ENCODE results near the gene RUNX1. TPM values are rescaled to one million over a fixed set of nuclear protein-coding genes. Genes with fewer than 3 reads are reported as not detected.

The RUNX1 gene
- total and polyA plus RNA-seq, 10 of the 15 experiments (the other 5 are each of a cell fraction or from before 2014, with no cell fraction given) = 0.90 to 15.2 (median 4.1) TPM

- SMC1A ChIA-PET (ENCODE audit: uncharacterized antibody, unreplicated experiment) = no interaction called here
- no TSS peak for BruUV-seq (replicated peaks)
- POLR2A ChIA-PET = no interaction called here
- Histone ChIP-seq H3K36me3 (ENCODE audit: control insufficient read depth in 2 of 2, insufficient read depth in 2 of 2, low read length in 1 of 2) (no peaks in the 10 kb centered on the region; a peak in 2 of 4 replicates), H4K20me1 (ENCODE audit: control insufficient read depth, insufficient read depth) (no peaks in the 10 kb centered on the region), H3K9me3 (replicated peaks; ENCODE audit: control insufficient read depth, insufficient read depth, low read length) (no peaks in the 10 kb centered on the region; the same call in 2 of the 3 replicates), H3K27me3 (replicated peaks in 1 of 2; ENCODE audit: control insufficient read depth in 2 of 2, insufficient read depth in 2 of 2, low read length in 1 of 2) (no peaks in the 10 kb centered on the region), H2AFZ (ENCODE audit: control insufficient read depth, low read depth, low read length) (no peak overlapping the region), H3K4me3 (no peak overlapping the region), H3K9ac (ENCODE audit: control insufficient read depth, insufficient read depth, low read length) (no peak overlapping the region), H3K27ac (ENCODE audit: control insufficient read depth, insufficient read depth) (no peak overlapping the region), H3K79me2 (ENCODE audit: control insufficient read depth, insufficient read depth, low read length) (no peaks in the 10 kb centered on the region), H3K4me1 (ENCODE audit: control insufficient read depth, insufficient read depth, low read length) (peaks cover 3% of the 10 kb centered on the region; the same call in 1 of the 2 replicates), H3K4me2 (ENCODE audit: control insufficient read depth, insufficient read depth) (no peak overlapping the region)
- TF ChIP-seq RBBP5 (conservative IDR thresholded peaks at IDR 0.05) (no peak), NR2C1 (IDR thresholded peaks at IDR 0.05) (no peak), STAT3 (IDR thresholded peaks at IDR 0.05; ENCODE audit: low read depth, low read length) (no peak), REST (IDR thresholded peaks at IDR 0.05; ENCODE audit: low read depth, low read length) (no peak), FOXK2 (IDR thresholded peaks at IDR 0.05) (no peak), IRF4 (IDR thresholded peaks at IDR 0.05; ENCODE audit: low read depth, low read length) (no peak), SREBF1 (IDR thresholded peaks at IDR 0.05; ENCODE audit: low read length) (no peak), EP300 (IDR thresholded peaks at IDR 0.05; ENCODE audit: borderline replicate concordance in 1 of 2, control insufficient read depth in 1 of 2, low read depth in 2 of 2, low read length in 2 of 2) (no peak), FOS (IDR thresholded peaks at IDR 0.05; ENCODE audit: borderline replicate concordance, extremely low read depth, insufficient read length) (no peak), SIX5 (IDR thresholded peaks at IDR 0.05; ENCODE audit: low read depth, low read length, severe bottlenecking) (no peak), LARP7 (IDR thresholded peaks at IDR 0.05) (no peak), PAX8 (IDR thresholded peaks at IDR 0.05) (no peak), HDAC2 (IDR thresholded peaks at IDR 0.05) (no peak), CTCF (IDR thresholded peaks at IDR 0.05 in 2 of 3, conservative IDR thresholded peaks at IDR 0.05 in 1 of 3; ENCODE audit: control insufficient read depth in 2 of 3, extremely low read depth in 1 of 3, insufficient read depth in 1 of 3, low read depth in 3 of 3, low read length in 3 of 3) (no peak), IKZF1 (conservative IDR thresholded peaks at IDR 0.05) (no peak)
- in situ Hi-C loops (cut with MboI) = no loop called here
- intact Hi-C loops (cut with micrococcal nuclease; ENCODE audit: unreplicated experiment) = no loop called here
- CTCF ChIA-PET = interaction anchor here (1.5 kb wide), 1 partner anchor 17 kb away, joined by 3 read pairs; no protein-coding TSS in a partner anchor
- DNase-seq (ENCODE audit: low read depth, low spot score) (no peak), ATAC-seq (no peak), FAIRE-seq (no peak)
- WGBS (ENCODE audit: insufficient coverage, insufficient replicate concordance, low lambda C conversion rate, missing lambda C conversion rate) = 75% methylated on average over 12 of the region's 12 CpGs
- RAD21 ChIA-PET (ENCODE audit: unreplicated experiment) = no interaction called here
Measured at GRCh38 chr21:34830386-34831170, 218.5 kb downstream of the RUNX1 start.

All from GM12878 (cell line).